HG02610 (cell line): ENCODE measurements around the gene SAPCD2.

ENCODE experiments used
- ATAC-seq: cut with Tn5 transposase; IDR thresholded peaks from one replicate; pipeline ENCODE4 v1.9.1; 2021; ENCODE audit warnings: mild to moderate bottlenecking, moderate library complexity; ENCODE audit not compliant: unreplicated experiment

Gene SAPCD2

DNA sequence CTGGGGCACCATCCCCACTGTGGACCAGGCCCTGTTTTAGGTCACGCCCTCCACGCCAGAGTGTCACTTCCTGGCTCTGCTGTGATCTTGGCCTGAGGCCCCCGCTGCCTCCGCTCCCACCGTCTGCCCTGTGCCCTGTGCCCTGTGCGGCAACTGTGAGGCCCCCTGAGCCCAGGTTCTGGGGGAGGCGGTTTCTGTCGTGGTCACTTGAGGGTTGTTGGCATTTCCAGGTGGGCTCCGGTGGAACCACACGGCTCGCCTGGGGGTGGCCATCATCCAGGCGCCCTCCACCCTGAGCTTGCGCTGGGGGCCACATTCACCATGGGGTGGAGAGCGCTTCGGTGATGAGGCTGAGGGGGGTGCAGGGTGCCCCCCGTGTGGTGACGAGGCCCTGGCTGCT, 37.6 kb upstream of the SAPCD2 start:
- ATAC-seq: no peak

DNA sequence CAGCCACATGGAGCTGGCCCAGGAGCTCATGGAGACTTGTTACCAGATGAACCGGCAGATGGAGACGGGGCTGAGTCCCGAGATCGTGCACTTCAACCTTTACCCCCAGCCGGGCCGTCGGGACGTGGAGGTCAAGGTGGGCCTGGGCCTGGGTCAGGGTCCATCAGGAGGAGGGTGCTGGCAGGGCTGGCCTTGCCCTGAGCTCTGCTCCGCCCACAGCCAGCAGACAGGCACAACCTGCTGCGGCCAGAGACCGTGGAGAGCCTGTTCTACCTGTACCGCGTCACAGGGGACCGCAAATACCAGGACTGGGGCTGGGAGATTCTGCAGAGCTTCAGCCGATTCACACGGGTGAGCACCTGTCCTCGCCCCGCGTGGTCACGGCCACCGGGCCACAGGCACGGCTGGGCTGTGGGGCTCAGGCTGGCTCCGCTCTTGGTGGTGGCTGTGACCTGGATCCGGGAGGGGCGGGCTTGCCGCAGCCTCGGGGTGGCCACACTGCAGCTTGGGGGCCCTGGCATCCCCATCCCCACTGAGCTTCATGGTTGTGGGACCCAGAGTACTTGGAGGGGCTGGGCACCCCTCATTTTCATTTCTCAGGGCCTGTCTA, 37.1 kb upstream of the SAPCD2 start:
- ATAC-seq: no peak

DNA sequence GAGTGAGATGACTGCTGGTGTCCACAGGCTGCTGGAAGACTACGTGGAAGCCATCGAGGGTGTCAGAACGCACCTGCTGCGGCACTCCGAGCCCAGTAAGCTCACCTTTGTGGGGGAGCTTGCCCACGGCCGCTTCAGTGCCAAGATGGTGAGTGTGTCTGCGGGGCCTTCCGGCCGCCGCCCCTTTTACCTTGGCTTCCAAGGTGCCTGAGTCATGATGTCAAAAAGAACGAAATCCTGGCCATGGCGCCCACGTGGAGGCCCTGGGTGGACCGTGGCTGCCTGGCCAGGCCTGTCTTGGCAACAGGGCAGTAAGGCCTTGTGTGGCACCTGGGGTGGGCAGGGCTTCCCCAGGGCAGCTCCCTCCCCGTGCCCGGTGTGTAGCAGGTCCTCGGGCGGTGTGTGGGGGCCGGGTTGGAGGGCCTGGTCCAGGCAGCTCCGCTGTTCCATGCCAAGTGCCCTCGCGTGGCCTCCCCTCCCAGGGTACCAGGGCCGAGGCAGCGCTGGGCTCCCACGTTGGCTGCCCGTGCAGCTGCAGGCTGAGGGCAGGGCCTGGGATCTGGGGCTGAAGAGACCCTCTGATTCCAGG, 36.4 kb upstream of the SAPCD2 start:
- no peak for ATAC-seq

DNA sequence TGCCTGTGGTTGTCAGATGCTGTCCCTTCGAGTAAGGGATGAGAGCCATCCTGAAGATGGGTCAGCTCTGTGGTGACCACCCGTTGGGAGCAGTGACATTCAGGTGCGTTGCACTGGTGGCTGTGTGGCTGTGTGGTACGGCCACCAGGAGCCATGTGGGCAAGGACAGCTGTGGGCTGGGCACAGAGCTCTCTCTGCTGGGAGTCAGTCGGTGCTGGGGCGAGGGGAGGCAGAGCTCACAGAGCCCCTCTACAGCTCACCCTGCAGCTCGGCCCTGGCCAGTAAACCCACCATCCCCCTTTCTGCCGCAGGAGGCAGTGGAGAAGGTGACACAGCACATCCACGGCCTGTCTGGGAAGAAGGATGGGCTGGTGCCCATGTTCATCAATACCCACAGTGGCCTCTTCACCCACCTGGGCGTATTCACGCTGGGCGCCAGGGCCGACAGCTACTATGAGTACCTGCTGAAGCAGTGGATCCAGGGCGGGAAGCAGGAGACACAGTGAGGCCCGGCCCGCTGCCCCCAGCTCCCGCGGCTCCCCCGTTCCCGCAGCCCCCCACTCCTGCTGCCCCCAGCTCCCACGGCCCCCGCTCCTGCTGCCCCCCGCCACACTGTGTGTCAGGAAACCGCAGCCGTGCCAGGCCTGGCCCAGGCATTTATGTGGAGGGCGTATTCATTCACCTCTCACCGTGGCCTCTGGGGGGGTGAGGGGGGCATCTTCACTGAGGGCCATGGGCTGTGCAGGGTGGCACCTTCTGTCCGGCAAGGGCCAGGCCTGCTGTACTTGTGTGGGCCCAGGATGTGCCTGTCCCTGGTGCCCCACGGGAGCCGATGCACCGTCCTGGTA, 35.7 kb upstream of the SAPCD2 start:
- ATAC-seq: no peak

DNA sequence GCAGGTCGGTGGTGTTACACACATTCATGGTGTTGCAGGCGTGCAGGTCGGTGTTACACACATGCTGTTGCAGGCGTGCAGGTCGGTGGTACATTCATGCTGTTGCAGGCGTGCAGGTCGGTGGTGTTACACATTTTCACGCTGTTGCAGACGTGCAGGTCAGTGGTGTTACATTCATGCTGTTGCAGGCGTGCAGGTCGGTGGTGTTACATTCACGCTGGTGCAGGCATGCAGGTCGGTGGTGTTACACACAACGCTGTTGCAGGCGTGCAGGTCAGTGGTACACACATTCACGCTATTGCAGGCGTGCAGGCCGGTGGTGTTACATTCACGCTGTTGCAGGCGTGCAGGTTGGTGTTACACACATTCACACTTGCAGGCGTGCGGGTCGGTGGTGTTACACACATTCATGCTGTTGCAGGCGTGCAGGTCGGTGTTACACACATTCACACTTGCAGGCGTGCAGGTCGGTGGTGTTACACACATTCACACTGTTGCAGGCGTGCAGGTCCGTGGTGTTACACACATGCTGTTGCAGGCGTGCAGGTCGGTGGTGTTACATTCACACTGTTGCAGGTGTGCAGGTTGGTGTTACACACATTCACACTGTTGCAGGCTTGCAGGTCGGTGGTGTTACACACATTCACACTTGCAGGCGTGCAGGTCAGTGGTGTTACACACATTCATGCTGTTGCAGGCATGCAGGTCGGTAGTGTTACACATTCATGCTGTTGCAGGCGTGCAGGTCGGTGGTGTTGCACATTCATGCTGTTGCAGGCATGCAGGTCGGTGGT, 33.0 kb upstream of the SAPCD2 start:
- no peak for ATAC-seq

DNA sequence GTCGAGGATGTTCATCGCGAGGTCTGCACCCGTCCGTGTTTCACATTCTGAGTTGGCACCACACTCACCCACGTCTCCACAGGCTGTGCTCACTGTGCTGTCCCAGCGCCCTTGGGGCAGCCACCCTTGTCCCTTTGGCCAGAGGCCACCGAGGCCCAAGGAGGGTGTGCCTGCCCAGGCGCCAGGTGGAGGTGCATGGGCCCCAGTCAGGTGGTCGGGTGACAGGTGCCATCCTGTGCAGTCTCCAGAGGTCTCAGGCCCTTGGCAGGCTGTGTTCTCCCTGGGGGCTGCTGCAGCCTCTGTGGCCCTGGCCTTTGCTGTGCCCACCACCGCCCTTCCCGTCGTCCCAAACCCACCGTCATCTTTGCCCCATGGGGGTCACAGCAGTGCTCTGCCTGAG, 28.9 kb upstream of the SAPCD2 start:
- ATAC-seq: no peak

DNA sequence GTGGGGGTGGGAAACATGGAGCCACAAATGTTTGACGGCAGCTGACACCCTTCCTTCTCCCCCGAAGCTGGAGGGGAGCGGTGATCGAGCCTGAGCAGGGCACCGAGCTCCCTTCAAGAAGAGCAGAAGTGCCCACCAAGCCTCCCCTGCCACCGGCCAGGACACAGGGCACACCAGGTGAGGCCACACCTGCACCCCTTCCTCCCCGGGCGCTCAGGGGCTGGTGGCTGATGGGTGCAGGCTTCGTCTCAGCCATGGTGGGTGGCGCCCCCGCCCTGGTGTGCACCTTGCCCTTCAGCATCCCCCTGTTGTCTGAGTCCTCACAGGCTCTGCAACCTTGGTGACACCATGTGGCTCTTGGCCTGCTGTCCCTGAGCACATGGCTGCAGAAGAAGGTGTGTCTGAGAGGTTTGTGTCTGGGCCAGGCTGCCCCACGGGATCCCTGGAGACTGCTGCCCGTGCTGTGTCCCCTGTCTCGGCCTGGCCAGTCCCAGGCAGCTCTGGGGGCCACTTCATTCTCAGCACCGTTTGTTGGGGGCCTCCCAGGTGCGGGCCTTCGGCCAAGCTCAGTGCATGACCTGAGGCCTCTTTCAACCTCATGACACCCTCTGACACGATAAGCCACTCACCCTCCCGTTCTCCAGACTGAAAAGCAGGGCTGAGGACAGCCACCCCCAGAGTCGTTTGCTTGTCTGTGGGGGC, 27.6 kb upstream of the SAPCD2 start:
- no peak for ATAC-seq

DNA sequence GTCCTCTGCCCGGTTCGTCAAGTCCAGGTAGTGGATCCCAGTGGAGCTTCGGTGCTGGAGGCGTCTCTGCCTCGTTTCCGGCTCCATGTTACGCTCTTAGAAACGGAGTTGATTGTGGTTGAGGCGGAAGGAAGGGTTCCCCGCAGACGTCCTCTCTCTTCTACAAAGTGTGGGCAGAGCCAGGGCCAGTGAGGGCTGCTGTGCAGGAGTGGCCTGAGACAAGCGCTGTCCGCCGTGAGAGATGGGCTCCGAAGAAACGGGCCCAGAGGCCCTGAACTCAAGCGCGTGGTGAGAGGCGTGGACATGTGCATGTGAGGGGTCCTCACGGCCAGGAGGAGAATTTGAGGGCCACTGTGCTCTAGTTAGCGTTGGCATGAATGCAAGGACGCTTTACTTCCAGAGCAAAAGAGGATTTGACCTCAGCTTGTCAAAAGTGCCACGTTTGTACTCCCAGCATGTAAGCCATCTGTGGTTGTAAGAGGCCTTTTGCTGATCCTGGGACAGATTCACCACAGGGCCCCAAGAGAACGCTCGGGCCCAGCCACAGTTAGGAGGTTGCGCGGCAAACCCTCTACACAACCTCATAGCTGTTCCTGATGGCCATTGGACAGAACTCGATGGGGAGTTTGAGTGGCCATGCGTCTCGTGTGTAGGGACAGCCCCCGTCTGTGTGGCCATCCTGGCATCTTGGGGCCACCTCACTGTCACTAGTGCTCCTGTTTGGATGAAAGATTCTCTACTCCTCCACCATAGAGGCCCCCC, 26.6 kb upstream of the SAPCD2 start:
- ATAC-seq: no peak

DNA sequence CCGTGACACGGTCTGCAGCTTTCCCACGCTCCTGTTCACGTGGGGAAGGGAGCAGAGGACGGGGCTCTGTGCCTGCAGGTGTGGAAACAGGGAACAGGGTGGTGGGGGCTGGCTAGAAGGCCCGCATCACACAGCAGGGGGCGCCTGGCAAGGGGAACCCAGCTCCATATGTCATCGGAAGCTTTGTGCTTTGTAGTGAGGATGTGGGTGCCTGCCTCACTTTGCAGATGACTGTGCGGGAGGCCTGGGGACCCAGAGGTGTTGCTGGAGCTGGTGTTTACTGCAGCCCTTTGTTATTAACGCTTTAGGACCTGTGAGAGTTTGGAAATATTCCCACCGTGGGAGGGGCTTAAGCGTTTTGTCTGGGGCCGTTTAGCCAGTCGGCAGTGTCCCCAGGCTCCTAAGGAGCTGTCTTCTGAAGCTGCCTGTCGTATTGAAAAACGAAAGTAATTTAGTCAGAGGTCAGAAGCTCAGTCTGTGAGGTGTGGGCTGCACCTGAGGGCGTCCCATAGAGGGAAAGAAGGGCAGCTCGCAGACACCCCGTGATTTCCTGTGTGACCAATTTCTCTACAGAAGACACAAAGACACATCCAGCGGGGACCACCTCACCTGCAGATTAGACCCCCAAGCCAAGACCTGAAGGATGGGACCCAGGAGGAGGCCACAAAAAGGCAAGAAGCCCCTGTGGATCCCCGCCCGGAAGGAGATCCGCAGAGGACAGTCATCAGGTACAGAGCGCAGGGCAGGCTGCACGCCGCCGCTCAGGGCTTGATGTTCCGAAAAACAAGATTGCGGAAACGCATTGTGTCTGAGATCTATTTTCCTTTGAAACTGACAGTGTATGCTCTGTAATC, 25.5 kb upstream of the SAPCD2 start:
- peak; percentile 71 for ATAC-seq

DNA sequence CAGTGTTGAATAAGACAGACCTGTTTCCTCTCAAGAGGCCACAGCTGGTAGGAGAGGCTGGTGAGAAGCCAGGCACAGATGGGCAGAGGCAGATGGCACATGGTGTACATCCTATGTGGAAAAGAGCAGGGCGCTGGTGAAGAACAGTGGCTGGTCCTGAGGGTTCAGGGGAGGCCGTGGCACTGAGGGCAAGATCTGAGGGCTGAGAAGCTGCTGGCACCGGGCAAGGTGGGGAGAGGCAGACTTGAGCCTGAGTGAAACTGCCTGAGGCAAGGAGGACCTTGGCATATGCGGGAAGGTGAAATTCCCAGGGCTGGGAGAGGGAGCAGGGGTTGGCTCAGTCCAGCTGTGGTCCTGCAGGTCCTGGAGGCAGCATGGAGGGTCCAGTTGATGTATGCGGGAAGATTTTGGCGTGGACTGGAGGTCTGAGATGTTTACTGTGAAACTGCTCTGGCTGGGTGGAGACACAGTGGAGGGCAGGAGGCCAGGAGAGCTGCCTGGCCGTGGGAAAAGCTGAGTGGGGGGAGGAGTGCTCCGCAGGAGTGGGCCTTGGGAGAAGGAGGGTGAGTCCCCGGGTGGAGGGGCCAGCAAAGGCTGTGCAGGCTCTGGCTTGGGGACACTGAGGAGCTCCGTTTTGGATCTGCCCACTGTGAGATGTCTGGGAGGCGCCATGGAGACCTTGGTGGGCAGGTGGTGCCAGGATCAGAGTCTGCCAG, 19.0 kb upstream of the SAPCD2 start:
- ATAC-seq: no peak

DNA sequence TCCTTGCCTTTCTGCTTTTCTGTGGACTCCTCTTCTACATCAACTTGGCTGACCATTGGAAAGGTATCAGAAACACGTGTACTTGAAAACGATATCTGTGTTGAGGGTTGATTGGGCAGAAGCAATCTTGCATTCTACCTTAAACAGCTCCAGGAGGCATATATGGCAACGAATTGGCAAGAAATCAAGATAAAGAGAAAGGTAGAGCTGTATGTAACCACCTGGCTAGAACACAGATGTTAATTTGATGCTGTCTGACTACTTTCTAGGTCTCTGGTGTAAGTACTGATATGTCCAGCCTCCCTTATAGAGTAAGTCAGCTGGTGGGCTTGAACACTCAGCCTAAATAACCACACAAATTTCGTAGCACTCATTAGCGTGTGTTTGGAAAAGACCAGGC, 17.8 kb upstream of the SAPCD2 start:
- no peak for ATAC-seq

DNA sequence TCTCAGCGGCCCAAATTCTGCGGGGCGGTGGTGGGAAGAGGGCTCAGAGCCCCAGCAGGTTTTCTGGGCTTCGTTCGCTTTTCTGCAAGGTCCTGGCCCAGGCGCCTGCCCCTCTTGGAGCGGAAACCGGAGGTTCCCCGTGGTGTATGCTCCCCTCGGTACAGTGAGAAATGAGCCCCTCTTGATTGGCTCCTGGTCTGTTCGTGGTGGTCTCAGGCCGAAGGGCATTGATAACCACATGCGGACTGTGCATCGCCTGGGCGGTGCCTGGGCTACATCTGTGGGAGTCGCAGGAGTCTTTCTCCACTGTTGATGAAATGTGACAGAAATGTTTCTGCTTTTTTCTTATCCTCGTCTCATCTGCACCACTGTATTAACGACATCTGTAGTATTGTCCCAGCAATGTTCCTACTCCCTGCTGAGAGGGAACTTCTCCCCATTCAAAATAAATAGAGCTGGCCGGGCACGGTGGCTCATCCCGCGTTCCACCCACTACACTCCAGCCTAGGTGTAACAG, 17.1 kb upstream of the SAPCD2 start:
- no peak for ATAC-seq

DNA sequence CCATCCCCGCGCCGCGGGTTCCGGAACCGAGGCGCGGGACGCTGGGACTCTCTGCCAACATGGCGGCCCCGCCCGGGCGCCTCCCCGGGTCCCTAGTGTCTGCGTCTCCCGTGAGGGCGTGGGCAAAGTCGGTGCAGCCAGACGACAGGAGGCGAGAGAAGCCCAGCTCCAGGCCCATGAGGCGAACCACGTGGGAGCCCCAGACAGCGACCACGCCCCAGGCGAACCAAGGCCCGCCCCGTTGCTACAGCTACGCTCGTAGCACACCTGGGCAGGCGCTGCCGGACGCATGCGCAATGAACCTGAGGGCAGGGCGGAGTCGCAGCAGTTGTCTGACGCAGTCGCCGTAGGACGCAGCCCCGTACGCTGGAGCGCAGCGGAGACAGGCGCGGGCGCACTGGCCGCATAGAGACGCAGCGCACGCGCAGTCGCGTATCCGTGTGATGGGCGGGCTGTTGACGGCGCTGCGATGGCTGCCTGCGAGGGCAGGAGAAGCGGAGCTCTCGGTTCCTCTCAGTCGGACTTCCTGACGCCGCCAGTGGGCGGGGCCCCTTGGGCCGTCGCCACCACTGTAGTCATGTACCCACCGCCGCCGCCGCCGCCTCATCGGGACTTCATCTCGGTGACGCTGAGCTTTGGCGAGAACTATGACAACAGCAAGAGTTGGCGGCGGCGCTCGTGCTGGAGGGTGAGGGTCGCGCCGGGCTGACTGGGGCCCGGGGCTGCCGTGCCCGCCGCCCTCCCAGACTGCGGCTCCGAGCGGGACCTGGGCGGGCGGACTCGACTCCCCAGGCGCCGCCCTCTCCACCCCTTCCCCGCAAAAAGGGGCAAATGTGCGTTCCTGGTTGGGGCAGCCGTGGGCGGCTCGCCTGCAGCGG, 16.4 kb upstream of the SAPCD2 start, which contains the start of gene MAN1B1:
Gene MAN1B1, plus strand, starts transcription at position 455 of the 878 bp plus-strand sequence. Its CDS starts 15 bp downstream, at position 470.
- ATAC-seq: peak; percentile 80

DNA sequence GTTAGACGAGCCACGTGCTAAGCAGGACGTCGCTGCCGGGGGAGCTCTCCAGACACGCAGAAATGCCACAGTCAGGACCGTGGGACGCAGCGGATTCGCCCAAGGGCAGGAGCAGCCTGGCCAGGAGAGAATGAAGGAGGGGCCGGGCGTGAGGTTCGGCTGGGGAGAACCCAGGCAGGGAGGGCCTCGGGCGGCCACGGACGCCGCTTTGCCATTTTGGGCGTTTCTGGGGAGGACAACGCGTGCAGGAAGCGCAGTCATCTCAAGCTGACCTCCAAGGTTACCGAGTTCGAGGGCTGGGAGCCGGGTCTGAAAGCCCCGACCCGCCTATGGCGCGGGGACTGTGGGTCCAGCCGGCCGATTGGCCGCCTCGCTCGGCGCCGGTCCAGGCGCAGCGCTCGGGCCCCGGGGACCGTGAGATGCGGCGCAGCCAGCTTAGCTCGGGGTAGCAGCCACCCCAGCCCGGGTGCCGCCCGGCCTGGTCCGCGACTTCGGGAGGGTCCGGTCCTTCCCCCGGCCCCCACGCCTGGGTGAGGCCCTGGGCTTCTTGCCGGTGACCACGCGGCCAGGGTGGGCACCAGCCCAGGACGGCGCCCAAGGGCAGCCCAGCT, 15.7 kb upstream of the SAPCD2 start:
- ATAC-seq: peak; percentile 4

DNA sequence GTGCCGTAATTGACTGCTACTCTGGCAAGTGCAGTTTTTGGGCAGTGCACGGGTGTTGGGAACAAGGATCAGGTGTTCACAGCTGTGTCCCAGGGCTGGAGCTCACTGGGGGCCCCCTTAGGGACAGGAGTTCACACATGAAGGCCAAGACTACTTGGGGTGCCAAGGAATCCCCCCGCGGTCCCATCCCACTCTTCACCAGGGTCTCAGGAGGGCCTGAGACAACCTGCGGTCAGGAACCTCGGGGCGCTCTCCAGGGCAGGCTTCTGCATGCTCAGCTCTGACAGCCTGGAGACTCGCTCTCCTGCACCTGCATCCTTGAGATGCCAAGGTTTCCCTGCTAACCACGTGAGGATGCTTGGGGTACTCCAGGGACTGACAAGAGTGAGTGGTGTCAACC, 14.2 kb upstream of the SAPCD2 start:
- ATAC-seq: no peak

DNA sequence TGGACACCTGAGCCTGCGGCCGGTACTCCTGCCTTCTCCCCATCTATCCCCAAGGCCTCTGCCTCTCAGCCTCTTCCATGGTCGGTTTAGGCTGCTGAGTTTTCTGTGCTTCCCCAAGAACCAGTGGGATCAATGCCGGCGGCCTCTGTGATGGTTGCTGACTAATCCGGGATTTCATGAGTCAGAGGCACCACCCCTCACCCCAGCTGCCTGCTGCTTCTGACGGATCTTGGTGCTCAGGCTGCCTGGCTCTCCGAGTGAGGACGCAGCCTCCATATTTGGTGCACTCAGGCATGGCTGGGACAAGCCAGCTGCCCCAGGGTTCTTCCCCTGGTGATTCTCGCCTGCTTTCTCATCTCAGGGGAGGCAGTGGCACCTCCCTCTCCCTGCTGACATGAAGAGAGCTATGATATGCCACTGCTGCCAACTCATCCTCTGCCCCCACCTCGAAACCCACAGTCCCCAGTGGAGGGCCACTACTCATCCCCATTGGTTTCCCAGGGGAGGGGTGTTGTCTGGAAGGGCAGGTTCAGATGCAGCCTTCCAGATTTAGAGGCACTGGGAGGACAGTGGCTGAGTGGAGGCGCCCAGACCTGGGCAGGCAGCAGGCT, 13.1 kb upstream of the SAPCD2 start:
- no peak for ATAC-seq
